Measurements from ENCODE around the gene BHLHE41.

DNA sequence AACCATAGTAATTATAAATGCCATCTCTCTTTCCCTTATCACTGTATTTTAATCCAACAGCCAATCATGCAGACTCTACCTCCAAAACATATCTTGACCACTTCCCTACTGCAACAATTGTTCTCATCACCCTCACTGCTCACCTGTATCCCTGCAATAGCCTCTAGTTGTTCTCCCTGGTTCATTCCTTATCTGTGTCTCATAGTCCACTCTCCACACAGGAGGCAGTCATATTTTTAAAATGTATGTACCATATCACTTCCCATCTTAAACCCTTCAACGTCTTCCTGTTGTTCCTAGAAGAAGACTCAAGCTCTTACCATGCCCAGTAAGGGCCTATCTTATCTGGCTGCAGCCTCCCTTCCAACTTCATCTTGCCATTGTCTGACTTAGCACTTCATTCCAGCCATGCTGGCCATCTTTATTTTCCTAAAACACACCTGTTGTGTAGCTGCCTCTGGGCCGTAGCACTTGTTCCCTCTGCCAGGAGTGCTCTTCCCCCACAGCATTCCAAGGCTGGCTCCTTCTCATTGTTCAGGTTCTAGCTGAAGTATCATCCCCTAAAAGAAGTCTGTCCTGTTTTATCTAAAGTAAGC is 27.8 kb upstream of the BHLHE41 start:
- TF ChIP-seq, protein P1, sequence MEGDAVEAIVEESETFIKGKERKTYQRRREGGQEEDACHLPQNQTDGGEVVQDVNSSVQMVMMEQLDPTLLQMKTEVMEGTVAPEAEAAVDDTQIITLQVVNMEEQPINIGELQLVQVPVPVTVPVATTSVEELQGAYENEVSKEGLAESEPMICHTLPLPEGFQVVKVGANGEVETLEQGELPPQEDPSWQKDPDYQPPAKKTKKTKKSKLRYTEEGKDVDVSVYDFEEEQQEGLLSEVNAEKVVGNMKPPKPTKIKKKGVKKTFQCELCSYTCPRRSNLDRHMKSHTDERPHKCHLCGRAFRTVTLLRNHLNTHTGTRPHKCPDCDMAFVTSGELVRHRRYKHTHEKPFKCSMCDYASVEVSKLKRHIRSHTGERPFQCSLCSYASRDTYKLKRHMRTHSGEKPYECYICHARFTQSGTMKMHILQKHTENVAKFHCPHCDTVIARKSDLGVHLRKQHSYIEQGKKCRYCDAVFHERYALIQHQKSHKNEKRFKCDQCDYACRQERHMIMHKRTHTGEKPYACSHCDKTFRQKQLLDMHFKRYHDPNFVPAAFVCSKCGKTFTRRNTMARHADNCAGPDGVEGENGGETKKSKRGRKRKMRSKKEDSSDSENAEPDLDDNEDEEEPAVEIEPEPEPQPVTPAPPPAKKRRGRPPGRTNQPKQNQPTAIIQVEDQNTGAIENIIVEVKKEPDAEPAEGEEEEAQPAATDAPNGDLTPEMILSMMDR (conservative IDR thresholded peaks at IDR 0.05 in 1 of 2, IDR thresholded peaks at IDR 0.05 in 1 of 2; ENCODE audit: low read depth in 1 of 2, low read length in 2 of 2), result no peak
- TF ChIP-seq EZH2 (IDR thresholded peaks at IDR 0.05; ENCODE audit: low read length, missing control alignments), result no peak

Measured in fibroblast of lung (primary cell).